Lung (tissue), 12 donors: ENCODE data around the gene DCDC1. TPM values are rescaled to one million over a fixed set of nuclear protein-coding genes. Genes with fewer than 3 reads are reported as not detected.
A peak's percentile ranks its signal among the peaks of the same experiment; 100 is the strongest.

ENCODE experiments used
- ATAC-seq: fragments of 200-7000 bp; cut with Tn5 transposase; one replicate; pipeline ENCODE4 v1.9.1; 2020; ENCODE audit warnings: moderate number of reproducible peaks; ENCODE audit not compliant: insufficient read depth, low FRiP score
- DNase-seq, 3 donors: peaks; one replicate each; pipeline ENCODE4 v3.0.0-alpha.2; 2013 to 2017
- H3K27ac ChIP-seq, 2 donors: one replicate each; pipeline ENCODE4 v1.5.1; 2013; ENCODE audit warnings: mild to moderate bottlenecking in 2 of 2, moderate library complexity in 2 of 2, control low read depth in 1 of 2, inconsistent platforms in 1 of 2, low read depth in 1 of 2, low read length in 1 of 2
- H3K27me3 ChIP-seq, 3 donors: one replicate each; pipeline ENCODE4 v1.5.1; 2013; ENCODE audit warnings: low read length in 2 of 3; ENCODE audit not compliant: control insufficient read depth in 3 of 3, insufficient read depth in 3 of 3
- H3K36me3 ChIP-seq, 4 donors: one replicate each; pipeline ENCODE4 v1.5.1; 2013; ENCODE audit warnings: low read length in 4 of 4, mild to moderate bottlenecking in 1 of 4, moderate library complexity in 1 of 4; ENCODE audit not compliant: control insufficient read depth in 4 of 4, insufficient read depth in 4 of 4
- H3K4me1 ChIP-seq, 5 donors: one replicate each; pipeline ENCODE4 v1.5.1; 2013; ENCODE audit warnings: low read length in 5 of 5, mild to moderate bottlenecking in 2 of 5, moderate library complexity in 1 of 5; ENCODE audit not compliant: control insufficient read depth in 5 of 5, insufficient read depth in 5 of 5
- H3K4me3 ChIP-seq: one replicate; pipeline ENCODE4 v1.5.1; 2013; ENCODE audit warnings: mild to moderate bottlenecking, control low read depth, moderate library complexity
- H3K9ac ChIP-seq, 2 donors: one replicate each; pipeline ENCODE4 v1.5.1; 2013; ENCODE audit warnings: low read length in 2 of 2, control low read depth in 1 of 2; ENCODE audit not compliant: insufficient read depth in 1 of 2
- H3K9me3 ChIP-seq, 4 donors: one replicate each; pipeline ENCODE4 v1.5.1; 2013; ENCODE audit warnings: low read length in 3 of 4, mild to moderate bottlenecking in 1 of 4, moderate library complexity in 1 of 4; ENCODE audit not compliant: control insufficient read depth in 4 of 4, insufficient read depth in 3 of 4
- WGBS, 2 donors: extraction: QIAGEN DNeasy Blood & Tissue Kit; methylation state at CpG; one replicate each; pipeline ENCODE4 v1.1.7; 2013; 5-methylcytosine and 5-hydroxymethylcytosine counted together
- polyA plus RNA-seq, 2 donors: library from polyadenylated mRNA; stranded (reverse); fragments of 200-250 nt; gene quantifications; one replicate each; pipeline ENCODE4 v1.2.1, GENCODE V29; 2013
- total RNA-seq, 2 donors: library from RNA; depleted of rRNA in 1 of 2; stranded (reverse); fragments of >200 nt in 1 of 2; gene quantifications; one replicate each; pipeline ENCODE4 v1.2.1, GENCODE V29; 2014 to 2021
- TF ChIP-seq, protein P1 (sequence below): IDR thresholded peaks from 2 replicates; pipeline ENCODE4 v1.5.1; 2012; ENCODE audit warnings: mild to moderate bottlenecking; ENCODE audit errors: control extremely low read depth, extremely low read depth
- donor health status: control.
- donor health status: control.
- donor health status: Bipolar disorder and iron deficiency.
- donor health status: healthy.
- donor health status: DM: yes; HTN: yes; CAD: no.

The DCDC1 gene
- total and polyA plus RNA-seq, 4 donors = 0.47 to 20.6 (median 4.7) TPM

DNA sequence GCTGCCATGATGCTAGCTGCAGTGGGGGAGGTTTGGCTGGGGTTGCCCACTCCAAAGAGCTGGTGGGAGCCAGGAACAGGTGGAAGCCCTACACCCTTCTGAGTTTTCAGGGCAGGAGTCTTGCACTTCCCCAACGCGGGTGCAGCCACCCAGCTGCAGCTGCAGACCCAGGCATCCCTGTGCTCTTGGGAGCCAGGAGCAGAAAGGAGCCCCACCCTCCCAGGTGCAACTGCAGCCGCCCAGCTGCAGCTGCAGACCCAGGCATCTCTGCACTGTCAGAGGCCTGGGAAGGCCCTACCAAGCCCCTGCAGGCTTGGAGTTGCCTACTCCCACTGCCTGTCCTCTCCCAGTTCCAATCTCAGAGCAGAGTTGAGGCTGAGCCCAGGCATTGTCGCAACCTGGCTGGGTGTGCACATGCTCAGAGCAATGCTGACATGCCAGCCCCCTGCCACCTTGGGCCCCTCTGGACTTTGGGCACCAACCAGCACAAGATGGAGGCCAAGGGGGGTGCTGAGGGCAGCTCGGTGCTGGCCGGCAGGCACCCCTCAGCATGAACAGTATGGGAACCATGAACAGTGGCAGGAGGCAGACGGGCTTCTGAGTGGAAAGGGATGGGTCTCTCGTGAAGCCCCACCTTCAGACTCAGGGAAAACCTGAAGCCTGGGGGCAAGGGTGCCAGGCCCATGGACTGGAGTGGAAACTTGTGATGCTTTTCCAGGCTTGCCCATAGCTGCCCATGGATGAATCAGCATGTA lies 195.4 kb downstream of the DCDC1 start:
- no peaks in the 10 kb centered on the region for H3K27me3 ChIP-seq
- H3K36me3 ChIP-seq = no peaks in the 10 kb centered on the region
- no peaks in the 10 kb centered on the region for H3K4me1 ChIP-seq
- TF ChIP-seq, protein P1, sequence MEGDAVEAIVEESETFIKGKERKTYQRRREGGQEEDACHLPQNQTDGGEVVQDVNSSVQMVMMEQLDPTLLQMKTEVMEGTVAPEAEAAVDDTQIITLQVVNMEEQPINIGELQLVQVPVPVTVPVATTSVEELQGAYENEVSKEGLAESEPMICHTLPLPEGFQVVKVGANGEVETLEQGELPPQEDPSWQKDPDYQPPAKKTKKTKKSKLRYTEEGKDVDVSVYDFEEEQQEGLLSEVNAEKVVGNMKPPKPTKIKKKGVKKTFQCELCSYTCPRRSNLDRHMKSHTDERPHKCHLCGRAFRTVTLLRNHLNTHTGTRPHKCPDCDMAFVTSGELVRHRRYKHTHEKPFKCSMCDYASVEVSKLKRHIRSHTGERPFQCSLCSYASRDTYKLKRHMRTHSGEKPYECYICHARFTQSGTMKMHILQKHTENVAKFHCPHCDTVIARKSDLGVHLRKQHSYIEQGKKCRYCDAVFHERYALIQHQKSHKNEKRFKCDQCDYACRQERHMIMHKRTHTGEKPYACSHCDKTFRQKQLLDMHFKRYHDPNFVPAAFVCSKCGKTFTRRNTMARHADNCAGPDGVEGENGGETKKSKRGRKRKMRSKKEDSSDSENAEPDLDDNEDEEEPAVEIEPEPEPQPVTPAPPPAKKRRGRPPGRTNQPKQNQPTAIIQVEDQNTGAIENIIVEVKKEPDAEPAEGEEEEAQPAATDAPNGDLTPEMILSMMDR = no peak
- H3K9me3 ChIP-seq = peaks cover 0 to 6% (median 2%) of the 10 kb centered on the region in 4 donors
- 91 to 94% methylated on average over 8 of the region's 8 CpGs for WGBS, 2 donors
- H3K9ac ChIP-seq = no peak overlapping the region
- no peak overlapping the region for H3K27ac ChIP-seq
- DNase-seq (no peak), ATAC-seq (no peak)
- H3K4me3 ChIP-seq = no peak overlapping the region

DNA sequence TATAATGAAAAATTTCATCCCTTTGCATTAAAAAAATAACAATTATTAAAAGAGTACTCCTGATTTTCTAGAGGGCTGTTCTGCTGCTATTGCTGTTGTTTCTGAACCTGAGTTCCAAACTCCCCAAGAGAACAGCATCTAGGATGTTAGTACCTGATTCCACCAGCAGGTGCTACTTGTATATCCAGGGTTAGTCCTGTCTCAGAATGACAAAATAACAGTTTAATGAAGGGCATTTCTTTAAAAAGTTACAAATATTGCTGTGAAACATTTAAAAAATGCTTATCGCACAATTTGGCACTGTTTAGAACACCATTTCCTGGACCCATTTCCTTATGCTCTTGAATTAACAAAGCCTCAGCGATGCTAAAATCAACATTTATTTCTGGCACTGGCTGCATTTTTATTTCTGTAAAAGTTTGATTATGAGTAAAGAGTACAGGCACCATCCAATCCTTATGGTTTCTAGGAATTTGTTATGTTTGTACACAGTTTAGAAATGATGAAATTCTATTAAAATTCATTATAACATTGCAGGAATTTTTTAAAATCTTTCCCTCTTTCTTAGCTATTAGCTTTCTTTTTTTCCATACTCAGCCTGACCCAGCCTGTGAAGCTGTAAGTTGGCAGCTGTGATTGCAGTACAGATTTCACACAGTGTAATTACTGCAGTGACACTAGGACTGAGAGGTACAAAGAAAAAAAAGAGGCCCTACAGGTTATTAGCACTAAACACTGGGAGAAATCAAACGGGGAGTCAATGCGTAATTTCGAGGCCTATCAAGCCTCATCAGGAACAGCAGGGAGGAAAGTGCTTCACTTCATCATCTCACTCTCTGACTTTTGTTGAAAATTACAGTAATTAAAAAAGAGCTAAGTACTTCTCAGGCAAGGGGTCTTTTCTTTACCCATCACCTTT lies 208.8 kb downstream of the DCDC1 start:
- H3K9me3 ChIP-seq = no peaks in the 10 kb centered on the region
- no peak overlapping the region for H3K4me3 ChIP-seq
- ATAC-seq (no peak), DNase-seq (peak in 2 of 3 donors; percentile 27 to 44)
- WGBS, 2 donors = 47 to 76% methylated on average over 5 of the region's 5 CpGs
- H3K4me1 ChIP-seq = peaks cover 0 to 10% (median 3%) of the 10 kb centered on the region in 5 donors
- no peaks in the 10 kb centered on the region for H3K27me3 ChIP-seq
- H3K36me3 ChIP-seq = no peaks in the 10 kb centered on the region
- TF ChIP-seq, protein P1 = no peak
- H3K27ac ChIP-seq = no peak overlapping the region
- no peak overlapping the region for H3K9ac ChIP-seq

DNA sequence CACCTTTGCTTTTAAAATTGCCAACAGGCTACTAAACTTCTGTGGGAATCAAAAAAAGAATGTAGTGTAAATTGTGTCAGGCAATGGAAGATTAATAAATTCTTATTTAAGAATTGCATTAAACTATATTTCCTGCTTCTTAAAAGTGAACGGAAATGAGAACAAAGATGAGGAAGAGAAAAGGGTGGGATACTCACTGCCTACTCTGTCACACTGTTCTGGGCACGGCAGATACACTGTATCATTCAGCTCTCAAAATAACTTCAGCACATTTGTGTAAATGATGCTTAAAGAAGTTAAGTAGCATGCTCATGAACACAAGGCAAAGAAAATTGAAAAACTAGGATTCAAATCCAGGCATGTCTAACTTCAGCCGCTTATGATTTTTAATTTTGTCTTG lies 218.7 kb downstream of the DCDC1 start:
- peaks cover 0 to 3% (median 0%) of the 10 kb centered on the region in 4 donors for H3K9me3 ChIP-seq
- H3K36me3 ChIP-seq = no peaks in the 10 kb centered on the region
- no peak for DNase-seq
- H3K4me3 ChIP-seq = no peak overlapping the region
- H3K9ac ChIP-seq = no peak overlapping the region
- ATAC-seq = no peak
- H3K27me3 ChIP-seq = no peaks in the 10 kb centered on the region
- TF ChIP-seq, protein P1 = no peak
- no peak overlapping the region for H3K27ac ChIP-seq
- WGBS, 2 donors = 72 to 75% methylated on average over 3 of the region's 3 CpGs
- no peaks in the 10 kb centered on the region for H3K4me1 ChIP-seq
